ENCODE results near the gene GPR139. TPM values are rescaled to one million over a fixed set of nuclear protein-coding genes. Genes with fewer than 3 reads are reported as not detected.

Gene GPR139
- total RNA-seq, 1 donor from 2014 or later, result not detected

- DNase-seq (ENCODE audit: missing footprints), result no peak
- intact Hi-C loops (cut with DNase I), result no loop called here
- ATAC-seq, result no peak
Observed at GRCh38 chr16:20001856-20002707, 71.6 kb downstream of the GPR139 start.

GRCh38 chr16:19997734-19998133 is 76.0 kb downstream of the GPR139 start:
- ATAC-seq (no peak), DNase-seq (ENCODE audit: missing footprints) (no peak)
- intact Hi-C loops (cut with DNase I), result no loop called here

GRCh38 chr16:19997264-19997663 is 76.4 kb downstream of the GPR139 start:
- intact Hi-C loops (cut with DNase I), result no loop called here
- DNase-seq (ENCODE audit: missing footprints) (no peak), ATAC-seq (no peak)

GRCh38 chr16:19994466-19995170 is 79.1 kb downstream of the GPR139 start:
- no peak for DNase-seq (ENCODE audit: missing footprints)
- intact Hi-C loops (cut with DNase I), result no loop called here
- ATAC-seq, result no peak

- DNase-seq (ENCODE audit: missing footprints) (no peak), ATAC-seq (no peak)
- intact Hi-C loops (cut with DNase I), result no loop called here
Observed at GRCh38 chr16:19991614-19992013, 82.1 kb downstream of the GPR139 start.

- intact Hi-C loops (cut with DNase I), result no loop called here
- no peak for DNase-seq (ENCODE audit: missing footprints)
- ATAC-seq, result no peak
Observed at GRCh38 chr16:19984135-19984534, 89.6 kb downstream of the GPR139 start.

Other genes with a start within 250 kb of the GPR139 start
- gene GPRC5B, start 189.0 kb downstream of the GPR139 start, total RNA-seq, result 90.0 TPM

Measured in Right ventricle myocardium inferior (tissue), 1 donor.